Right lobe of liver (tissue), 6 donors: ENCODE measurements around the gene PTH1R. TPM values are rescaled to one million over a fixed set of nuclear protein-coding genes. Genes with fewer than 3 reads are reported as not detected.

ENCODE experiments used
- ATAC-seq, 4 donors: fragments of 200-7000 bp; cut with Tn5 transposase; one replicate each; pipeline ENCODE4 v1.9.1; 2020; ENCODE audit warnings: mild to moderate bottlenecking in 4 of 4, moderate library complexity in 4 of 4
- DNase-seq, 3 donors: peaks; one replicate each; pipeline ENCODE4 v3.0.0-alpha.2; 2020
- H3K27ac ChIP-seq, 3 donors: fragments of 200-600 bp; one replicate each; pipeline ENCODE4 v1.8.0; 2022
- H3K27me3 ChIP-seq, 2 donors: fragments of 200-600 bp; one replicate each; pipeline ENCODE4 v1.8.0; 2022
- H3K36me3 ChIP-seq, 4 donors: fragments of 200-600 bp; sonication (generic) in 1 of 4; one replicate each; pipeline versions ENCODE4 v1.5.1 to v1.8.0; 2017 to 2022; ENCODE audit warnings: control low read depth in 1 of 4
- H3K4me1 ChIP-seq, 4 donors: fragments of 200-600 bp; sonication (generic) in 1 of 4; one replicate each; pipeline versions ENCODE4 v1.5.1 to v1.8.0; 2017 to 2022; ENCODE audit warnings: control low read depth in 1 of 4
- H3K4me3 ChIP-seq, 3 donors: fragments of 200-600 bp; one replicate each; pipeline ENCODE4 v1.8.0; 2022
- H3K9me3 ChIP-seq, 4 donors: fragments of 200-600 bp; sonication (generic) in 1 of 4; one replicate each; pipeline versions ENCODE4 v1.5.1 to v1.8.0; 2017 to 2022; ENCODE audit warnings: control low read depth in 1 of 4
- POLR2A ChIP-seq: fragments of 450-650 bp; IDR thresholded peaks from one replicate; pipeline ENCODE4 v1.6.1; 2017; ENCODE audit warnings: antibody characterized with exemption, mild to moderate bottlenecking
- WGBS: methylation state at CpG from one replicate; pipeline ENCODE4 v1.1.6; 2018; ENCODE audit warnings: low coverage, low lambda C conversion rate; ENCODE audit not compliant: insufficient coverage; ENCODE audit errors: missing lambda C conversion rate; 5-methylcytosine and 5-hydroxymethylcytosine counted together
- intact Hi-C, 2 donors: fragments of 100-400 bp; cut with DNase I; formaldehyde crosslinking; loops; one replicate each; pipeline versions ENCODE4 v1.11.2 to v1.14.1; 2022
- total RNA-seq, 6 experiments: library from RNA; depleted of rRNA in 2 of 6; stranded (reverse); fragments of >200 nt in 2 of 6; fragmentation: NEBNext Ultra II Directional in 3 of 6; extraction: Animal tissue kit (Norgen Biotek cat#: 25700) in 3 of 6; gene quantifications; one replicate each; pipeline versions ENCODE4 v1.1.0 to v1.2.4, GENCODE V29; 2016 to 2023
- TF ChIP-seq, protein P1 (sequence below), 4 donors: fragments of 200-600 bp in 3 of 4; fragments of 450-650 bp in 1 of 4; IDR thresholded peaks; one replicate each; pipeline versions ENCODE4 v1.5.1 to v1.8.0; 2016 to 2022; ENCODE audit warnings: antibody characterized with exemption in 4 of 4, mild to moderate bottlenecking in 2 of 4
- donor health status: DM: no; HTN: yes; CAD: no.
- donor health status: DM: no; HTN: no; CAD: no.
- donor health status: DM: no; HTN: no; CAD: no.
- donor health status: DM: no; HTN: yes; CAD: no.
- donor health status: DM: no; HTN: yes; CAD: no.

The PTH1R gene
- total RNA-seq, 6 experiments from 2014 or later, result 6.1 to 32.5 (median 16.0) TPM

DNA sequence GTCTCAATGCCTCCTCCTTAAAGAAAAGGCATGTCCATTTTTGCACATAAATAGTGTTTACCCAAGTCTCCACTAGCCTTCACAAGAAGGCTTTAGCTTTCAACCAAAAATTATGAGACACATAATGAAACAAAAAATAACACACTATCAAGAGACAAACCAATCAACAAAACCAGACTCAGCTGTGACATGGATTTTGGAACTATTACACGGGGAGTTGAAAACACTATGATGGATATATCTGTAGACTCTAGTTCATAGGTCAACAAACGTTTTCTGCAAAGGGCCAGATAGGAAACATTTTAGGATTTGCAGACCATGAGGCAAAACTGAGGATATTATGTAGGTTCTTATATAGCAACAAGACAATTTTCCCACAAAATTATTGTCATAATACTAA is 39.2 kb upstream of the PTH1R start:
- no peak for DNase-seq
- Histone ChIP-seq H3K36me3 (no peaks in the 10 kb centered on the region), H3K9me3 (no peaks in the 10 kb centered on the region), H3K27me3 (no peaks in the 10 kb centered on the region), H3K27ac (no peak overlapping the region), H3K4me1 (no peaks in the 10 kb centered on the region), H3K4me3 (no peak overlapping the region)
- intact Hi-C loops, result no loop called here
- no peak for ATAC-seq
- TF ChIP-seq POLR2A, result no peak
- TF ChIP-seq, protein P1, sequence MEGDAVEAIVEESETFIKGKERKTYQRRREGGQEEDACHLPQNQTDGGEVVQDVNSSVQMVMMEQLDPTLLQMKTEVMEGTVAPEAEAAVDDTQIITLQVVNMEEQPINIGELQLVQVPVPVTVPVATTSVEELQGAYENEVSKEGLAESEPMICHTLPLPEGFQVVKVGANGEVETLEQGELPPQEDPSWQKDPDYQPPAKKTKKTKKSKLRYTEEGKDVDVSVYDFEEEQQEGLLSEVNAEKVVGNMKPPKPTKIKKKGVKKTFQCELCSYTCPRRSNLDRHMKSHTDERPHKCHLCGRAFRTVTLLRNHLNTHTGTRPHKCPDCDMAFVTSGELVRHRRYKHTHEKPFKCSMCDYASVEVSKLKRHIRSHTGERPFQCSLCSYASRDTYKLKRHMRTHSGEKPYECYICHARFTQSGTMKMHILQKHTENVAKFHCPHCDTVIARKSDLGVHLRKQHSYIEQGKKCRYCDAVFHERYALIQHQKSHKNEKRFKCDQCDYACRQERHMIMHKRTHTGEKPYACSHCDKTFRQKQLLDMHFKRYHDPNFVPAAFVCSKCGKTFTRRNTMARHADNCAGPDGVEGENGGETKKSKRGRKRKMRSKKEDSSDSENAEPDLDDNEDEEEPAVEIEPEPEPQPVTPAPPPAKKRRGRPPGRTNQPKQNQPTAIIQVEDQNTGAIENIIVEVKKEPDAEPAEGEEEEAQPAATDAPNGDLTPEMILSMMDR (IDR thresholded peaks at IDR 0.05), result no peak
- WGBS, result 64% methylated on average over 2 of the region's 2 CpGs

DNA sequence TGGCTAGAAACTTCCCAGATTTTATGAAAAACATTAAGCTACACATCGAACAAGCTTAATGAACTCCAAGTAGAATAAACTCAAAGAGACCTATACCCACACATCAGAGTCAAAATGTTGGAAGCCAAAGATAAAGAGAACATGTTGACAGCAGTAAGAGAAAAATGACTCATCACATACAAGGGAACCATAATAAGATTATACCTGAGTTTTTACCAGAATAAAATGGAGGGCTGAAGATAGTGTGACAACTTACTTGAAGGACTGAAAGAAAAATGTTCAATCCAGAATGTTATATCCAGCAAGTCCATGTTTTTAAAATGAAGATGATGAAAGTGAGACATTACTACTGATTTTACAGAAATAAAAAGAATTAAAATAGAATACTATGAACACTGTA is 37.0 kb upstream of the PTH1R start:
- DNase-seq (no peak), ATAC-seq (no peak)
- Histone ChIP-seq H3K27me3 (no peaks in the 10 kb centered on the region), H3K4me1 (no peaks in the 10 kb centered on the region), H3K4me3 (no peak overlapping the region), H3K27ac (no peak overlapping the region), H3K36me3 (no peaks in the 10 kb centered on the region), H3K9me3 (no peaks in the 10 kb centered on the region)
- no peak for TF ChIP-seq POLR2A
- TF ChIP-seq, protein P1 (IDR thresholded peaks at IDR 0.05), result no peak
- WGBS, result 93% methylated on average over 1 of the region's 1 CpG
- intact Hi-C loops, result no loop called here

DNA sequence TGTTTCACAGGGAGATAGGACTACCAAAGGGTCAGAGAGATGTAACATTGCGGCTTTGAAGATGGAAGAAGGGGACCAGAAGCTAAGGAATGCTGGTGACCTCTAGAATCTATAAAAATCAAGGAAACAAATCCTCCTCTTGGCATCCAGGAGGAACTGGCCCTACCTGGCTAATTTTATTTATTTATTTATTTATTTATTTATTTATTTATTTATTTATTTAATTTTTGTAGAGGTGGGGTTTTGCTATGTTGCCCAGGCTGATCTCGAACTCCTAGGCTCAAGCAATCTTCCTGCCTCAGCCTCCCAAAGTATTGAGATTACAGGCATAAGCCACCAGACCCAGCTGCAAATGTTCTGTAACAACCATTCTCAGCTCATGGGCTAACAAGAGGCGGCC is 34.0 kb upstream of the PTH1R start:
- WGBS, result 93% methylated on average over 3 of the region's 3 CpGs

GRCh38 chr3:46844397-46844796 is 33.1 kb upstream of the PTH1R start:
- DNase-seq, result no peak
- Histone ChIP-seq H3K4me3 (no peak overlapping the region), H3K36me3 (no peaks in the 10 kb centered on the region), H3K27ac (no peak overlapping the region), H3K4me1 (no peaks in the 10 kb centered on the region), H3K27me3 (no peaks in the 10 kb centered on the region), H3K9me3 (no peaks in the 10 kb centered on the region)
- ATAC-seq, result no peak
- TF ChIP-seq, protein P1 (IDR thresholded peaks at IDR 0.05), result no peak
- TF ChIP-seq POLR2A, result no peak
- WGBS, result 93% methylated on average over 2 of the region's 3 CpGs
- intact Hi-C loops, result no loop called here

More for the DNA sequence above, 34.0 kb upstream of the PTH1R start:
- no peaks in the 10 kb centered on the region for H3K9me3 ChIP-seq
- H3K27me3 ChIP-seq, result no peaks in the 10 kb centered on the region
- DNase-seq, result no peak
- no peak for ATAC-seq
- H3K27ac ChIP-seq, result no peak overlapping the region
- H3K4me1 ChIP-seq, result no peaks in the 10 kb centered on the region
- TF ChIP-seq POLR2A, result no peak
- TF ChIP-seq, protein P1 (IDR thresholded peaks at IDR 0.05), result no peak
- intact Hi-C loops, result no loop called here
- H3K4me3 ChIP-seq, result no peak overlapping the region
- no peaks in the 10 kb centered on the region for H3K36me3 ChIP-seq

DNA sequence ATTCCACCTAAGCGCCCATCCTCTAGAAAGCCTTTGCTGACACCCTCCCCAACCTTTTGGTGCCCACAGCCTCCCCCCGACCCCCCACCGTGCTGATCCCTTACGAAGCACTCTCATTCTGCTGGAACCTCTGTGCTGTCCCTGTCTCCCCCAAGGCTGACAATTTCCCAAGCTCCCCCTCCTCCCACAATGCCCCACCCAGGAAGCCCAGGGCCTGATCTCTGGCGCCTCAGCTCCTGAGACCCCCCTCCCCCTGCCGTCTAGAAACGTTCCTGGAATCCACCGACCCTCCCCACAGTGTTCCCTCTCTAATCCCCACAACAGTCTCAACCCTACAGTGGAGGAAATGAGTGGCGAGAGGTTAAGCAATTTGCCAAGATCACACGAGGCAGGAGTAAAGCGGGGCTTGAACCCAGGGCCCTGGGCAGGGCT is 32.6 kb upstream of the PTH1R start:
- intact Hi-C loops, result no loop called here
- H3K4me3 ChIP-seq, result peak overlapping the region; percentile 58 to 66 (median 60)
- no peaks in the 10 kb centered on the region for H3K36me3 ChIP-seq
- ATAC-seq (no peak), DNase-seq (peak in 1 of 3 donors; percentile 49)
- no peaks in the 10 kb centered on the region for H3K4me1 ChIP-seq
- H3K27ac ChIP-seq, result peak overlapping the region in 1 of 3 donors; percentile 77
- no peak for TF ChIP-seq POLR2A
- TF ChIP-seq, protein P1 (IDR thresholded peaks at IDR 0.05), result no peak
- whole genome bisulfite sequencing, result 36% methylated on average over 9 of the region's 11 CpGs
- no peaks in the 10 kb centered on the region for H3K9me3 ChIP-seq
- no peaks in the 10 kb centered on the region for H3K27me3 ChIP-seq
